NOMO-1 (cell line): ENCODE measurements around the gene MROH7.
A peak's percentile ranks its signal among the peaks of the same experiment; 100 is the strongest.
"Not testable (repeated sequence)": the region's sequence is repeated elsewhere in the genome, so short reads cannot be mapped to it uniquely, and the experiment has no call there.

Source experiments
- DNase-seq, 2 experiments: peaks; one replicate each; lab custom pipeline; 2025; ENCODE audit not compliant: unreplicated experiment in 2 of 2; lab: John Stamatoyannopoulos, UW

Gene MROH7

DNA sequence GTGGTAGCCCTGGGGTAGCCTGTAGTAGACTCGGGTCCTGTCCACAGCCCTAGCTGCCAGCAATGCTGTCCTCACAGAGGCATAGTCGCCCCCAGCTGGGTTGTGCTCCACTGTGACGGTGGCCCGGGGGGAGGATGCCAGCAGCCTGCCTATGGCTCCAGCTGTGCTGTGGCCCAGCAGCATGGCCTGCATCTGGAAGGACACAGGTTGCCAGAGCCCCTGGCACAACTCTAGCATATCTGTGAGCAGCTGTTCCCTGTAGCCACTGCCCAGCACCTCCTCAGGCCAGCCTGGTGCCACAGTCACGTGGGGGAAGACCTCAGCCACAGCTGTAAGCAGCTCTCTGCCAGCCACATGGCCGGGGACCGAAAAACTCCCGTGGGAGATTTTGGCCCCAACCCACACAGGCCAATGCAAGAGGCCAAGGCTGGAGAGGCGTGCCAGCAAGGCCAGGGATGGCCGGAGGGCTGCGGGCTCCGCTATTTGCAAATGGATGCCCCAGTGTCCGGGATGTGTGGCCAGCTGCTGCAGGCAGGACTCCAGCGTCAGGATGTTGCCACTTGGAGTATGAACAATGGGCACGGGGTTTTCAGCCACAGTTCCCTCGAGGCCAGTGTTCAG, 32.2 kb upstream of the MROH7 start:
- DNase-seq: no peak

DNA sequence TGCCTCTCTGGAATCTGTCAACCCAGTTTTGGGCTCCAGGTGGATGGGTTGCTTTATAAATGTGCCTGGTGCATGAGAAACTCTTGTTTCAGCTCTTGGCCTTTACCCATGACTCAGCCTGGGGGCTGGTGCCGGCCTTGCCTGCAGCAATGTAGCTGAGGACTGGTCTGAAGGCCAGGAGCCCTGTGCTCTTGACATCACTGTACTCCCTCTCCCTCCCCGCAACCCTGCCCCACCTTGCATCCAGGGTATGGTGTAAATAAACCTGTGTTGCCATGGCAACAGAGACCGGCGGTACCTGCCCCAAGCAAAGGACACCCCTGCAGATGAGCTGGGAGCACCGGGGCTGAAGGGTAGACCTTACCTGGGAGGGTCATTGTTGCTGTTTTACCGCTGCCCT, 31.5 kb upstream of the MROH7 start:
- DNase-seq: no peak

DNA sequence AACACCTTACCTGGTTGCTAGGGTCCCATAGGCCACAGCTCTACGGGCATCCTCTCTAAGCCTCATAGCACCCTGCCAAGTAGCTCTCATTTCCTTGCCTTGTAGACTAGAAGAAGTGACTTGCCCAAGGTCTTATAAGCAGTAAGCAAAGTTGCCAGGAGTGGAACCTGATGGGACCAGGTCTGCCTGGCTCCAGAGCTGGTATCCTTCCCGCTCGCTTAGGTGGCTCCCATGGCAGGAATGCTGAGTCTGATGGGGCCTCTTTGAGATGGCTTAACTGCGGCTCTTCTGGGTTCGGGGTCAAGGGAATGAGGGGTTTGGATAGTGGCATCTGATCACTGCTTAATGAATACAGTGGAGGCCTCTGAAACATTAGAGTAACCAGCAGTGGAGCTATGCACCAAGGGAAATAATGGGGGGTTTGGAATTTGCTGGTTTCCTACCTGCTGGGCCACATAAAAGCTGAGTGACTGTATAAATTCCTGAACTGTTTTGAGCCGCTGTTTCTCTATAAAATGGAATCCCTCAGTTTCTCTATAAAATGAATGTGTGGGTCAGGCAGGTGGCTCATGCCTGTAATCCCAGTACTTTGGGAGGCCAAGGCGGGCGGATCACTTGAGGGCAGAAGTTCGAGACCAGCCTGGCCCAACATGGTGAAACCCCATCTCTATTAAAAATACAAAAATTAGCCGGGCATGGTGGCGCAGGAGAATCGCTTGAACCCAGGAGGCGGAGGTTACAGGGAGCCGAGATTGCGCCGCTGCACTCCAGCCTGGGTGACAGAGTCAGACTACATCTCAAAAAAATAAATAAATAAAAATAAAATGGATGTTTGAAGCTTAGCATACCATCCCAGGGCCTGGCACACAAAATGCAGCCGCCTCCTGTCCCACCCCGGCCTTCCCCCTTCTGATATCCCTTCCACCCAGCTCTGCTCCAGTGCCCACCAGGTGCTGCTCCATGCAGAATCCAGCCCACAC, 30.7 kb upstream of the MROH7 start:
- DNase-seq: no peak

DNA sequence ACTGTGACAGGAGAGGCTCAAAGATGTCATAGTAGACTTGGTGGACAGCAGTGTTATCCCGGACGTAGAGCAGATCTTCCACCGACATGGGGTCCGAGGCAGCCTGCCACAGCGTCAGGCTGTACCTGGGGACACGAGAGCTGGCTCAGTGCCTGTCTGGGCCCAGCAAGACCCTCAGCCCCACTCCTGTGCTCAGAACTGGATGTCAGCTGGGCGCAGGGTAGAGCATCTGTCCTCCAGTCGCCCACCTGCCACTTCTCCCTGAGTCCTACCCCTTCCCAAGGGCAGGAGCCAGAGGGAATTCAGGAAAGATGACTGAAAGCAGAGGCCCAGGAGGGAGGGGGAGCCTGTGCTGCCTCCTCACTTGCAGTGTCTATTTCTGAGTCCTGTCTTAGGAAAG, 30.0 kb upstream of the MROH7 start:
- no peak for DNase-seq

DNA sequence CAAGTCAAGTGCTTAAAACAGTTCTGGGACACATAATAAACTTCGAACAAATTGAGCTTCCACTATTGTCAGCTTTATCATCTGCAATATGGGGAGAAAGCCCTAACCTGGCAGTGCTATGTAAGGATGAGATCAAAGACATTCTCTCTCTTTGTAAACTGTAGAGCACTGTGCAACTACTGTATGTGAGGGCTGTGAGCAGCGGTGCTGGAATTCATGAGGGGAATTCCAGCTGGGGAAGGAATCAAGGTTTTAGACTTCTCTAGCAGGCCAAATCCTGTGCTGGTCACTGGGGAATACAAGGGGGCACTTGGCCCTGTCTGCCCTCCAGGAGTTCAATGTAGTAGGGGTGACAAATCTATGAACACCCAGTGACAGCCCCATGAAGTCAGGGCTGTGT, 27.6 kb upstream of the MROH7 start:
- DNase-seq: no peak

DNA sequence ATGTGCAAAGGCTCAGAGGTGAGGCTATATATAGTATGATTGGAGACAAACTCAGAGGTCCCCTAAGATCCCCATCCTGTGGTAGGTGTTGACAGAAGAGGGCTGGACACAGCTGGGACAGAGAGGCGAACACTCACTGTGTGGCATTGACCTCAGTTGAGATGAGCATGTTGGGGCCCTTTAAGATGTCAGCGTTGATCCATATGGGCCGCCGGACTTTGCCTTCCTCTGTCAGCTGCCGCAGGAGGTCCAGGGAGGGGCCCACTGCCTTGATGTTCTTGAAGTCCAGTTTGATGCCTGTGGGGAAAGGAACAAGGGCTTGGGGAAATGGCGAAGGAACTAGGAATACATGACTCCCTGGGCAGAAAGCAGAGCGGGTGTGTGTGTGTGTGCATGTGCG, 27.0 kb upstream of the MROH7 start:
- no peak for DNase-seq

DNA sequence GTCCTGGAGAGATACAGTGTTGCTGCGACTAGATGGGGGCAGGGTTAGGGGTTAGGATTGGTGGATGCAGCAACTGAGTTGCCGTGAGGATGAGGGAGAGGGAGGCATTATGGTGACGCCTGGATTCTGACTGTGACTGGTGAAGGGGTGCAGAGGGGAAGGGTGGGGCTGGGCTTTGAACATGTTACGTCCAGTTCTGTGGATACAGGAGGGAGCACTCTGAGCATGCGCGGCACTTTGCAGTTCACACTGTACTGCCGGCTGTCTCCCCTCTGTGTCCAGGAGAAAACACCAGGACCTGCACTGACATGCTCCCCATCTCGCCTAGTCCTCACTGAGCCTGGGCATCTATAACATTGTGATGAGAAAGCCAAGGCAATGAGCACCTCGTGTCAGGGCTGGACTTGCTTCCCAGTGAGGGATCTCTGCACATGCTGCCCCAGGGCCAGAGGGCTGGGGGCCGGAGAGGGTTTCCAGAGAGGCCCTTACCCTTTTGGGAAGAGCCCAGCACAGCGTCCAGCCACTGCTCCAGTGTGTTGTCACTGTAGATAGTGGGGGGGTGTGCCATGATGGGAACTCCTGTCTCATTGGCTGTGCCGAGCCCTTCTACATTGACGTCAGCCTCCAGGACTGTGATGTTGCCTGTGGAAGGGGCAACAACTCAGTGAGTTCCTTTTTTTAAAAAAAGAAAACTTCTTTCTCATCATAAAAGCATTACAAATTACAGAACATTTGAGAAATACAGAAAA, 25.9 kb upstream of the MROH7 start:
- peak; percentile 34 to 54 for DNase-seq

DNA sequence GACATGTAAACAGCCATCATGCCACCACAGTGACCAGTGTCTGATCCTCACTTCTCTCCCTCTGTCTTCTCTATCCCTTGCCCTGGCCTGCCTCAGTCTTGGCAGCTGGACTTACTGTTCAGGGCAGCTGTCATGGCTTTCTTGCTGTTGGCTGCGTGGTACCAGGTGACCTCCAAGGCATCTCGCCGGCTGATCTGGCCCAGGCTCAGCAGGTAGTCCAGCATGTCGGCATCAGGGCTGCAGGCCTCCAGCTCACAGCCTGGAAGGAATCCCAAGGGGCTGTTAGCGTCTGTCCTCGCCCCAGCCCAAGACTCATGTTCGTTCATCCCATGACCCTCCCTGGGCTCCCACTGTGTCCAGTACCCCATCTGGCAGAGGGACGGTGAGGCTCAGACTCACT, 21.8 kb upstream of the MROH7 start:
- no peak for DNase-seq

DNA sequence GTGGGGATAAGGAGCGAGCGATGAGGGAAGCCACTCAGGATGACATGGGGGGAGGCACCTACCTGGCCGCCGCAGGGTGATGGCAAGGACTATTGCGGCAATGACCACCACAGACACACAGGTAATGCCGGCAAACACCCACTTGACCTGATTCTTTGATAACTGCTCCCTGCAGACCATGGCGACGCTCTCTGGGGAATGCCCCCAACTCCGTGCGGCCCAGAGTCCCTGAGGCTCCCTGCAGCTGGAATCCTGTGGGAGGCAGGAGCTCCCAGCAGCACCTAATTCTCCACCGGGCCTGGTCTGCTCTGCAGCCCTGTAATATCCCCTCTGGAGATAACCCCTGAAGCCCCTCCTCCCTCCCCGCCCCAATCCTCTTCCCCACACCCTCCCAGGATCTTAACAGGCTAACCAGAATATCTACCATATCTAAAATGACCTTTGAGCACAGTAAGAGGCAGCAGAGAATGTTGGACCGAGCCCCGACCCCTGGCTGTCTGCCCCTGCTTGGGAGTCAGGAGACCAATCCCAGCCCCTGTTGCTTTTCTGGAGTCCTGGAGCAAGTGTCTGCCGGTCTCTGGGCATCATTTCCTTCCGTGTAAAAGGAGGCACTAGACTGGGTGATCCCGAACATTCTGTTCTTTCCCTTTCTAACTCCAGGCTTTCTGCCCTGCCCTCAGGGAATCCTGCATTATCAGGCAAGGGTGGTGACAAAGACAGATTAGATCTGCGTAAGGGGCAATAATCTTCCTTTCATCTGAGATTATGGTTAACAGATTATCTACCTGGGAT, 18.2 kb upstream of the MROH7 start, which contains the start of gene FAM151A:
Gene FAM151A (minus strand): TSS at position 310 of the 792 bp plus-strand sequence. CDS start 130 bp downstream, at position 180.
- no peak for DNase-seq

DNA sequence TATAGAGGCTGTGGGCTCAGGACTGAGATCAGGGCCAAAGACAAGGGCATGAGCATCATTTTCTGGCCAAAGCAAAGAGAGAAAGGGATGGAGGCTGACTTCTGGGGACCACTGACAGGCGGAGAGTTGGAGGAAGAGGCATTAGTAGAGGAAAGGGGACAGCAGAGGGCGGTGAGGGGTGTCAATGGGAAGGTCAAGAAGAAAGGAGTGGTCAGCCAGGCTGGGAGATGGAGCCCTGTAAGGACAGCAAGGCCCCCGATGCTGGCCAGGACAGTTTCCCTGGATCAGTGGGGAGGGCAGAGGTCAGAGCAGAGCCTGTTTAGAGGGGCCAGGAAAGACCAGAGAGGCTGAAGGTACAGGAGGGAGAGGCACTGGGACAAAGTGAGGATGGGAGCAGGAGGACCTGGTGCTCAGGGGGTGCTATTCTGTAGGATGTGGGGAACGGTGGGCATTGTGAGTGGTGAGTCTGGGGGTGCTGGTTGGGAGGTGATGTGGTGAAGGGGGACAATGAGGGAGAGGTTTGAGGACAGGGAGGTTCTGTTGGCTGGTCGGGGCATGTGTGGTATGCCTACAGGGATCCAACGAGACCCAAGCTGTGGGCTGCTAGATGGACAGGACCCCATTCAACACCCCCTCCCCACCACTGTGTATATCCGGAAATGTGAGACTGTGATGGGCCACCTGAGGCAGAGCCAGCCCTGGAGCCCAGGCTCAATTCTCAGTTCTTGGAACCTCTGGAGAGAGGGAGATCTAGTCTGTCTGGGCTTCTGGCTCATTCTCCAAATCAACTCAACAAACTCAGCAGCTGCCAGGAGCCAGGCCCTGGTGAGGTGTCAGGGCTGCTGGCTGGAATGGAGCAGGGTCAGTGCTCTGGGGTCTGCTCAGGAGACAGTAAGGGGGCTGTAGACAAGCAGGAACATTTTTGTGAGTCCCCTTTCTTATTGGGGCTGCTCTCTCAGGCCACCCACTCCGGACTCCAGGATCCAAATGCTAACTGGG, 16.8 kb upstream of the MROH7 start:
- DNase-seq: no peak

DNA sequence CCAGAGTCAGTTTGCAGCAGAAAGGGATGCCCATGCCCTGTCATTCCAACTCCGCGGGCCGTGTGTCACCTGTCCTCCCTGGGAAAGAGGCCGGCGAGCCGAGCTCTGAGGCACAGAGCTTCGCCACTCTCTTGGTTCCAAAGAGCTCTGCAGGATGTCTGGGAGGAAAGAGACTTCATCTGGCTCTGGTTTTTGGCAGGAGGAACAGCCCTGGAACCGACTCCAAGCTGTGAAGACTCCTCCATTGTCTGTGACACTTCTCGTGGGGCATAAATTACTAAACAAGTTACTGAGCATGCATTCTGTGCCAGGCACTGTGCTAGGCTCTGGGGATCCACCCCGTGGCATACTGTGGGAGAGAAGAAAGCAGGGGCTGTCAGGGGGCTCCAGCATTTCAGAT, 14.4 kb upstream of the MROH7 start:
- DNase-seq: no peak

DNA sequence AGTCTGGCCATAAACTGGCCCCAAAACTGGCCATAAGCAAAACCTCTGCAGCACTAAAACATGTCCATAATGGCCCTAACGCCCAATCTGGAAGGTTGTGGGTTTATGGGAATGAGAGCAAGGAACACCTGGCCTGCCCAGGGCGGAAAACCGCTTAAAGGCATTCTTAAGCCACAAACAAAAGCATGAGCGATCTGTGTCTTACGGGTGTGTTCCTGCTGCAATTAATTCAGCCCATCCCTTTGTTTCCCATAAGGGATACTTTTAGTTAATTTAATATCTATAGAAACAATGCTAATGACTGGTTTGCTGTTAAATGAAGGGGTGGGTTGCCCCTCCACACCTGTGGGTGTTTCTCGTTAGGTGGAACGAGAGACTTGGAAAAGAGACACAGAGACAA, 5.8 kb upstream of the MROH7 start:
- DNase-seq: not testable (repeated sequence)

DNA sequence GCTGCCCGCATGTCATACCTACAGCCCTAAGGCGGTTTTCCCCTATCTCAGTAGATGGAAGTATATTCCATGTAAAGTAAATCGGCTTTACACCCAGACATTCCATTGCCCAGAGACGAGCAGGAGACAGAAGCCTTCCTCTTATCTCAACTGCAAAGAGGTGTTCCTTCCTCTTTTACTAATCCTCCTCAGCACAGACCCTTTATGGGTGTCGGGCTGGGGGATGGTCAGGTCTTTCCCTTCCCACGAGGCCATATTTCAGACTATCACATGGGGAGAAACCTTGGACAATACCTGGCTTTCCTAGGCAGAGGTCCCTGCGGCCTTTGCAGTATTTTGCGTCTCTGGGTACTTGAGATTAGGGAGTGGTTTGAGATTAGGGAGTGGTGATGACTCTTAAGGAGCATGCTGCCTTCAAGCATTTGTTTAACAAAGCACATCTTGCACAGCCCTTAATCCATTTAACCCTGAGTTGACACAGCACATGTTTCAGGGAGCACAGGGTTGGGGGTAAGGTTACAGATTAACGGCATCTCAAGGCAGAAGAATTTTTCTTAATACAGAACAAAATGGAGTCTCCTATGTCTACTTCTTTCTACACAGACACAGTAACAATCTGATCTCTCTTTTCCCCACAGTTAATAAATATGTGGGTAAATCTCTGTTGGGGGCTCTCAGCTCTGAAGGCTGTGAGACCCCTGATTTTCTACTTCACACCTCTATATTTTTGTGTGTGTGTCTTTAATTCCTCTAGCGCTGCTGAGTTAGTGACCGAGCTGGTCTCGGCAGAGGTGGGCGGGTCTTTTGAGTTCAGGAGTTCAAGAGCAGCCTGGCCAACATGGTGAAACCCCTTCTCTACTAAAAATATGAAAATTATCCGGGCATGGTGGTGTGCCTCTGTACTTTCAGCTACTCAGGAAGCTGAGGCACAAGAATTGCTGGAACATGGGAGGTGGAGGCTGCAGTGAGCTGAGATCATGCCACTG, 4.8 kb upstream of the MROH7 start:
- not testable (repeated sequence) for DNase-seq

DNA sequence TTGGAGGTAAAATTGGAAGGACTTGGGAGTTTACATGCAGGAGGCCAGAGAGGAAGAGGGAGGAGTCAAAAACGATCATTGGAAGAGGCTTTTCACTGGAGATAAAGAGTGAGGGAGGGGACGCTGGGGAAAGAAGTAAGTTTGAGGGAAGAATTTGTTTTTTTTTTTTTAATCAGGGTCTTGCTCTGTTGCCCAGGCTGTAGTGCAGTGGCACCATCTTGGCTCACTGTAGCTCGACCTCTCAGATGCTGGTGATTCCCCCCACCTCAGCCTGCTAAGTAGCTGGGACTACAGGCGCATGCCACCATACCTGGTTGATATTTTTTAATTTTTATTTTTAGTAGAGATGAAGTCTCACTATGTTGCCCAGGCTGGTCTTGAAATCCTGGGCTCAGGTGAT, 1.2 kb upstream of the MROH7 start:
- no peak for DNase-seq

DNA sequence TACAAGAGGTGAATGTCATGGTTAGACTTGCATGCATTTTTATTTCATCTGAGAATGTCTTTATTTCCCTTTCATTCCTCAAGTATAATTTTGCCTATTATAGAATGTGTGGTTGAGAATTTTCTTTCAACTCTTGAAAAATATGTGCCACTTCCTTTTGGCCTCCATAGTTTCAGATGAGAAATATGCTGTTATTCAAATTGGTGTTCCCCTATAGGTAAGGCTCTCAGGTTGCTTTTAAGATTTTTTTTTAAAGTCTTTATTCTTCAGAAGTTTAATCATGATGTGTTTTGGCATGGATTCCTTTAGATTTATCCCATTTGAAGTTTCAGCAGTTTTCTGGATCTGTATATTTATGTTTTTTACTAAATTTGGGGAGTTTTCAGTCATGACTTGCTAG, 2.1 kb downstream of the MROH7 start:
- no peak for DNase-seq

DNA sequence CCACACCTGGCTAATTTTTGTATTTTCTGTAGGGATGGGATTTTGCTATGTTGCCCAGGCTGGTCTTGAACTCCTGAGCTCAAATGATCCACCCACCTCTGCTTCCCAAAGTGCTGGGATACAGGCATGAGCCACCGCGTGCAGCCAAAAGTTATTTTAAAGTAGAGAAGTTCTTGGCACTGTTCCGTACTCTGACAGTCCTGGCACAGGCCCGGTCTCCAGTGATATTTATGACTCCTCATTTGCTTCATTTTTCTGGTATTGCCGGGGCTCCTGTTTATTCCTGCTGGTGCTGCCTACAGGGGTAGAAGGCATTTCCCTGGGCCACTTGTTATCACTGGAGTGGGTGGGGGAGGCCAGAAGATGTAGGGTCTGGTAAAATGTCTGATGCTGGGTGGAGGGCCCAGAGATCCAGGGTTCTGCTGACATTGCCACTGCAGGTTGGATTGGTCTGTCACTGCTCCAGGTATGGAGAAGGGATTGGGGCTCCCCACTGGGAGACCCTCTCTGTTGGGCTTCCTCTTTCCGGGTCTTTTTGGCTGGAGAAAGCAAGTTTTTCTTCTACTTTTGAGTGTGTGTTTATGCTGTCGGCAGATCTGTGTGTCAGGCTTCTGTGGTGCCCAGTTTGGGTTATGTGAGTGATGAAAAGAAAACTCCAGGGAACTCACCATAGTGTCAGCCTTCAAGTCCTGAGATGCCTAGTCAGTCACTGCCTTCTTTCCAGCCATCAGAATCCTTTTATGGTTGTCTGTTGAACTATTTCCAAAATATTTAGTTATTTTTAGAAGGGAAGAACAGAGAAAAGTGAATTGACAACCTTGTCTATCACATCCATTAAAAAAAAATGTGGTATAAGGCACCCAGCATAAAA, 4.5 kb downstream of the MROH7 start:
- no peak for DNase-seq
